ENCODE data around the gene USP20.

DNA sequence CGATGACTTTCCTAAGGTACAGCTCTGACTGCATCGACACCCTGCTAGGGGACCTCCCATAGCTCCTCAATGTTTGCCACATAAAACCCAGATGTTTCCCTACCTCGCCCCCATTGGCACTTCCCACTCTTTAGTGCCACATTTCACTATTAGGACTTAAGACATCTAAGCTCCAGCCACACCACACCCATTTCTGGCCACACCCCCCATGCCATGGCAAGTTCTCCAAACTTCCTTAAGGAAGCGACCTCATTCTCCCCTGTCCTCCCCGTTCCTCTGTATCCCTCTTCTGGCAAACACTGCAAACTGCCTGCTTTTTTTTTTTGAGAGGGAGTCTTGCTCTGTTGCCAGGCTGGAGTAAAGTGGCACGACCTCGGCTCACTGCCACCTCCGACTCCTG, 62.9 kb downstream of the USP20 start:
- TF ChIP-seq, protein P1, sequence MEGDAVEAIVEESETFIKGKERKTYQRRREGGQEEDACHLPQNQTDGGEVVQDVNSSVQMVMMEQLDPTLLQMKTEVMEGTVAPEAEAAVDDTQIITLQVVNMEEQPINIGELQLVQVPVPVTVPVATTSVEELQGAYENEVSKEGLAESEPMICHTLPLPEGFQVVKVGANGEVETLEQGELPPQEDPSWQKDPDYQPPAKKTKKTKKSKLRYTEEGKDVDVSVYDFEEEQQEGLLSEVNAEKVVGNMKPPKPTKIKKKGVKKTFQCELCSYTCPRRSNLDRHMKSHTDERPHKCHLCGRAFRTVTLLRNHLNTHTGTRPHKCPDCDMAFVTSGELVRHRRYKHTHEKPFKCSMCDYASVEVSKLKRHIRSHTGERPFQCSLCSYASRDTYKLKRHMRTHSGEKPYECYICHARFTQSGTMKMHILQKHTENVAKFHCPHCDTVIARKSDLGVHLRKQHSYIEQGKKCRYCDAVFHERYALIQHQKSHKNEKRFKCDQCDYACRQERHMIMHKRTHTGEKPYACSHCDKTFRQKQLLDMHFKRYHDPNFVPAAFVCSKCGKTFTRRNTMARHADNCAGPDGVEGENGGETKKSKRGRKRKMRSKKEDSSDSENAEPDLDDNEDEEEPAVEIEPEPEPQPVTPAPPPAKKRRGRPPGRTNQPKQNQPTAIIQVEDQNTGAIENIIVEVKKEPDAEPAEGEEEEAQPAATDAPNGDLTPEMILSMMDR (IDR thresholded peaks at IDR 0.05): no peak
- TF ChIP-seq EZH2 (IDR thresholded peaks at IDR 0.05): no peak

All from neural progenitor cell (in vitro differentiated cells).